Measurements from ENCODE around the gene ABCC1.
"Not testable (repeated sequence)": the region's sequence is repeated elsewhere in the genome, so short reads cannot be mapped to it uniquely, and the experiment has no call there.

Gene ABCC1

DNA sequence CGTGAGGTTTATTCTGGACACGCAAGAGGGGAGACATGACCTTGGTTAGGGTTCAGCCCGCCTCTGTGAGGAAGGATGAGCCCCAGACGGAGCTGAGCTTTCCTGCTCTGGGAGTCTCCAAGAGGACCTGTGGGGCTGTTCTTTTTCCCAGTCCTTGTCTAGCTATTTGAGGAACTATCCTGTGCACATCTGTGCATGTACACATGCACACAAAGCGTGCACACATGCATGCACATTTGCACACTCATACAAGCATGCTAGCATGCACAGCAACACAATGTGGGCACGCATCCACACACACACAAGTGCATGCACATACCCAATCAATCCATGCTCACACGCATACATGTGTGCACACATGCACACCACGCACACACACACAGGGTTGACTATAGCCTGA, 233.5 kb downstream of the ABCC1 start:
- Mint-ChIP-seq H3K4me1 (no peaks in the 10 kb centered on the region), H3K9me3 (no peaks in the 10 kb centered on the region), H3K36me3 (no peaks in the 10 kb centered on the region), H3K4me3 (no peak overlapping the region), H3K27ac (no peak overlapping the region), H3K27me3 (peaks cover 0 to 6% of the 10 kb centered on the region in 2 donors)
- DNase-seq (no peak), ATAC-seq (replicated peaks) (no peak)

DNA sequence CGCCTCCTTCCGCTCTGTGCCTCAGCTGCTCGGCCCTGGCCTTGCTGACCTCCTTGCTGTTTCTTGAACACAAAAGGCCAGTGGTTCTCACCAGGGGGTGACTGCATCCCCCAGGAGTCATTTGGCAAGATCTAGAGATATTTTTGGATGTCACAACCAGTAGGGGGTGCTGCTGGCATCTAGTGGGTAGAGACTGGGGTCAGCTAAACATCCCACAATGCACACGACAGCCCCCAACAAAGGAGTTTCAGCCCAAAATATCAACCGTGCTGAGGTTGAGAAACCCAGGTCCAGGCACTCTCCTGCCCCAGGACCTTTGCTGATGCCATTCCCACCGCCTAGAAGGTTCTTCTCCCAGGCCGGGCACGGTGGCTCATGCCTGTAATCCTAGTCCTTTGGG, 234.1 kb downstream of the ABCC1 start:
- H3K9me3 Mint-ChIP-seq: no peaks in the 10 kb centered on the region
- no peaks in the 10 kb centered on the region for H3K36me3 Mint-ChIP-seq
- H3K4me3 Mint-ChIP-seq: no peak overlapping the region
- DNase-seq (no peak), ATAC-seq (replicated peaks) (no peak)
- H3K27ac Mint-ChIP-seq: no peak overlapping the region
- H3K27me3 Mint-ChIP-seq: peaks cover 0 to 6% of the 10 kb centered on the region in 2 donors
- no peaks in the 10 kb centered on the region for H3K4me1 Mint-ChIP-seq

GRCh38 chr16:16184594-16184993, 235.2 kb downstream of the ABCC1 start:
- Mint-ChIP-seq H3K4me1 (no peaks in the 10 kb centered on the region), H3K9me3 (no peaks in the 10 kb centered on the region), H3K27me3 (peaks cover 0 to 6% of the 10 kb centered on the region in 2 donors), H3K27ac (no peak overlapping the region), H3K4me3 (no peak overlapping the region), H3K36me3 (no peaks in the 10 kb centered on the region)
- DNase-seq: no peak
- ATAC-seq (replicated peaks): no peak

- H3K9me3 Mint-ChIP-seq: no peaks in the 10 kb centered on the region
- DNase-seq (no peak), ATAC-seq (replicated peaks) (no peak)
- H3K4me3 Mint-ChIP-seq: no peak overlapping the region
- H3K27ac Mint-ChIP-seq: no peak overlapping the region
- no peaks in the 10 kb centered on the region for H3K36me3 Mint-ChIP-seq
- peaks cover 4 to 11% of the 10 kb centered on the region in 2 donors for H3K27me3 Mint-ChIP-seq
- H3K4me1 Mint-ChIP-seq: no peaks in the 10 kb centered on the region
These were observed 235.7 kb downstream of the ABCC1 start for GRCh38 chr16:16185095-16185494.

DNA sequence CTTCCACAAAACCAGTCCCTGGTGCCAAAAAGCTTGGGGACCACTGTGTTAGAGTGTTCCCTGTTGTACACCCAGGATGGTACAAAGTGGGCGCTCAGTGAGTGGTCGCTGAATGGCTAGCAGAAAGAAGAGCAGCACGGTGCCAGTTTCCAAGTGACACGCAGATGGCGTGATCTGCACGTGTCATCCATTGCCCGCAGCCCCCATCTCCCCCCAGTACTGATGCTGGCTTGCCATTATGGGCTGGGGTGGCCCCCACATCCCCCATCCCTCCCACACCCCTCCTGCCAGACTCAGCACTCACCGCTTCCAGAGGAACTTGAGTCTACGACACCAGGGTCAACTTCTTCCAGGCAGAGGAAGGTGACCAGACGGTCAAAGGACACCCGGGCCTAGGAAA, 237.4 kb downstream of the ABCC1 start:
- no peak for DNase-seq
- H3K4me1 Mint-ChIP-seq: no peaks in the 10 kb centered on the region
- H3K4me3 Mint-ChIP-seq: no peak overlapping the region
- no peaks in the 10 kb centered on the region for H3K36me3 Mint-ChIP-seq
- no peak for ATAC-seq (replicated peaks)
- no peaks in the 10 kb centered on the region for H3K9me3 Mint-ChIP-seq
- no peak overlapping the region for H3K27ac Mint-ChIP-seq
- peaks cover 12 to 14% of the 10 kb centered on the region in 2 donors for H3K27me3 Mint-ChIP-seq

DNA sequence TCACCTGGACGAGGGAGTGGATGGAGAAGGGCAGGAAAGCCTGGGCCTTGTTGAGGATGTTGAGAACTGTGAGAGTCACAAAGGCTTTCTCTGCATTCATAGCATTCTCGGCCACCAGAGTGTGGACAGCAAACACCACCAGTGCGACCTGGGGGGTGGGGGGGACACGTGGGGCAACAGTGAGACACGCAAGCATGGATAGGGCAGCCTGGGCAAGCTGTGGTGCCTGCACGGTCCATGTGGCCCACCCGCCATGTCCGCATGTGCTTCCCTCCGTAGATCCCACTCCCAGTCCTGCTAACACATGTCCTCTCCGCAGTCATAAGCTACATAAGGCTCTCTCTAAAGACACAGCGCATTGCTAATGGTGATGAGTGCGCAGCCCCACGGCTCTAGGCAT, 239.4 kb downstream of the ABCC1 start:
- peaks cover 8 to 18% of the 10 kb centered on the region in 2 donors for H3K27me3 Mint-ChIP-seq
- H3K4me3 Mint-ChIP-seq: no peak overlapping the region
- H3K4me1 Mint-ChIP-seq: no peaks in the 10 kb centered on the region
- H3K9me3 Mint-ChIP-seq: no peaks in the 10 kb centered on the region
- H3K36me3 Mint-ChIP-seq: no peaks in the 10 kb centered on the region
- no peak for DNase-seq
- no peak for ATAC-seq (replicated peaks)
- H3K27ac Mint-ChIP-seq: no peak overlapping the region

GRCh38 chr16:16189842-16190241, 240.4 kb downstream of the ABCC1 start:
- DNase-seq (no peak), ATAC-seq (replicated peaks) (no peak)
- Mint-ChIP-seq H3K27me3 (peaks cover 8 to 18% of the 10 kb centered on the region in 2 donors), H3K4me1 (no peaks in the 10 kb centered on the region), H3K9me3 (no peaks in the 10 kb centered on the region), H3K27ac (no peak overlapping the region), H3K36me3 (no peaks in the 10 kb centered on the region), H3K4me3 (no peak overlapping the region)

DNA sequence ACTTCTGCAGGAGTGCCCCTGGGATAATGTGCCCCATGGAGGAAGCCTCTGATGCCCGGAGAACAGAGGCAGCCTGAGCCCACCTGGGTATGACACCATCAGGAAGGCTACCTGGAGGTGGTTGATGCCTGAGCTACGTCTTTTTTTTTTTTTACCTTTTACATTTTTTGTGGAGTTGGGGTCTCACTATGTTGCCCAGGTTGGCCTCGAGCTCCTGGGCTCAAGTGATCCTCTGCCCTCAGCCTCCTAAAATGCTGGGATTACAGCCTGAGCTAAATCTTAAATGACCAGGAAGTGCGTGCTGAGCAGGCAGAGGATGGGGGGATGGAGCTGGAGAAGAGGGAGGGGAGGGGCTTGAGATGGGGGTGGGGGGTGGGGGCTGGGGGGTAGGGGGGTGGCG, 241.1 kb downstream of the ABCC1 start:
- Mint-ChIP-seq H3K27me3 (peaks cover 8 to 20% of the 10 kb centered on the region in 2 donors), H3K36me3 (no peaks in the 10 kb centered on the region), H3K4me3 (no peak overlapping the region), H3K9me3 (no peaks in the 10 kb centered on the region), H3K27ac (no peak overlapping the region), H3K4me1 (no peaks in the 10 kb centered on the region)
- no peak for DNase-seq
- ATAC-seq (replicated peaks): no peak

GRCh38 chr16:16190966-16191365, 241.6 kb downstream of the ABCC1 start:
- H3K4me3 Mint-ChIP-seq: not testable (repeated sequence)

DNA sequence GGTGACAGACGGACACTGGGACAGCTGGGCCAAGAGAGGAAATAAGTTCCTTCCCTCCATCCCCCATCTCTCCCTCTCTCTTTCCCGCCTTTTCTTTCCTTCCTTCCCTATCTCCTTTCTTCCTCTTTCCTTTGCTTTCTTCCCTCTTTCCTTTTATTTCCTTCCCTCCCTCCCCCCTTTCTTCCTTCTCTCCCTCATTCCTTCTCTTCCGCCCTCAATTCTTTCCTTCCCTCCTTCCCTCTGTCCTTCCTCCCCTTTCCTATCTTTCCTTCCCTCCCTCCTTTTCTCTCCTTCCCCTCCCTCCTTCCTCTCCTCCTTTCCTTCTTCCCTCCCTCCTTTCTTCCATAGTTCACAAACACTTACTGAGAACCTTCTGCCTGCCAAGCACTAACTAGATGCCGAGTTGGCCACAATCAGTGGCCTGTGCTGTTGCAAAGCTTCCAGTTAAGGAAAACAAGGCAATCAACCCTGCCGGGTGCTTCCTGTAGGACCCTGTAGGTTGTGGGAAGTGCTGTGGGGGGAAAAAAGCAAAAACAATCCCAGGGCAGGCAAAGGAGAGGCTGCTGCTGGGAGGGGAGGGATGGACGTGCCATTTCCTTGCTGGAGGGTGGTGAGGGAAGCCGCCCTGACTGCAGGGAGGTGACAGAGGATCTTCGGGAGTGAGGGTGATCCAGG, 242.2 kb downstream of the ABCC1 start:
- ATAC-seq (replicated peaks): no peak
- Mint-ChIP-seq H3K9me3 (no peaks in the 10 kb centered on the region), H3K27ac (no peak overlapping the region), H3K27me3 (peaks cover 8 to 22% of the 10 kb centered on the region in 2 donors), H3K4me3 (no peak overlapping the region), H3K36me3 (no peaks in the 10 kb centered on the region), H3K4me1 (no peaks in the 10 kb centered on the region)
- DNase-seq: no peak

More at GRCh38 chr16:16190966-16191365, 241.6 kb downstream of the ABCC1 start:
- DNase-seq; H3K9me3 Mint-ChIP-seq; H3K36me3 Mint-ChIP-seq; H3K4me1 Mint-ChIP-seq; ATAC-seq (replicated peaks); H3K27ac Mint-ChIP-seq: not testable (repeated sequence)
- peaks cover 8 to 22% of the 10 kb centered on the region in 2 donors for H3K27me3 Mint-ChIP-seq

Data from stimulated activated naive B cell treated with anti-CD40 and anti-IgM and Interleukin-4, amounts not matched to agents 10 μg/mL and 1 μg/mL and 100 μg/mL, for 72 hours (primary cell).